HG03558 (cell line): ENCODE measurements around the gene SLIT3.
"Not testable (repeated sequence)": the region's sequence is repeated elsewhere in the genome, so short reads cannot be mapped to it uniquely, and the experiment has no call there.

ENCODE experiments used
- ATAC-seq: cut with Tn5 transposase; IDR thresholded peaks from one replicate; pipeline ENCODE4 v1.9.1; 2021; ENCODE audit warnings: moderate number of reproducible peaks; ENCODE audit not compliant: unreplicated experiment; ENCODE audit errors: extremely low read depth

SLIT3 gene

GRCh38 chr5:169225830-169226356, 75.0 kb downstream of the SLIT3 start:
- no peak for ATAC-seq

- ATAC-seq = no peak
Observed at GRCh38 chr5:169223595-169223953, 77.4 kb downstream of the SLIT3 start.

GRCh38 chr5:169222934-169223594, 77.9 kb downstream of the SLIT3 start:
- no peak for ATAC-seq

GRCh38 chr5:169221519-169221918, 79.4 kb downstream of the SLIT3 start:
- no peak for ATAC-seq

GRCh38 chr5:169219961-169220360, 81.0 kb downstream of the SLIT3 start:
- no peak for ATAC-seq

- ATAC-seq = no peak
Observed at GRCh38 chr5:169219351-169219750, 81.6 kb downstream of the SLIT3 start.

- no peak for ATAC-seq
Observed at GRCh38 chr5:169218861-169219260, 82.1 kb downstream of the SLIT3 start.

GRCh38 chr5:169218176-169218575, 82.8 kb downstream of the SLIT3 start:
- no peak for ATAC-seq

- no peak for ATAC-seq
Observed at GRCh38 chr5:169216866-169217265, 84.1 kb downstream of the SLIT3 start.

- no peak for ATAC-seq
Observed at GRCh38 chr5:169213479-169213878, 87.5 kb downstream of the SLIT3 start.

GRCh38 chr5:169211761-169212160, 89.2 kb downstream of the SLIT3 start:
- ATAC-seq = not testable (repeated sequence)

- no peak for ATAC-seq
Observed at GRCh38 chr5:169204788-169205400, 96.0 kb downstream of the SLIT3 start.

GRCh38 chr5:169202969-169203368, 98.0 kb downstream of the SLIT3 start:
- ATAC-seq = no peak

GRCh38 chr5:169201597-169201996, 99.3 kb downstream of the SLIT3 start:
- ATAC-seq = no peak

- ATAC-seq = no peak
Observed at GRCh38 chr5:169200125-169200778, 100.7 kb downstream of the SLIT3 start.

GRCh38 chr5:169197343-169197742, 103.6 kb downstream of the SLIT3 start:
- no peak for ATAC-seq

- no peak for ATAC-seq
Observed at GRCh38 chr5:169196059-169196458, 104.9 kb downstream of the SLIT3 start.

- ATAC-seq = no peak
Observed at GRCh38 chr5:169195601-169196000, 105.3 kb downstream of the SLIT3 start.

- ATAC-seq = no peak
Observed at GRCh38 chr5:169192536-169192935, 108.4 kb downstream of the SLIT3 start.

- no peak for ATAC-seq
Observed at GRCh38 chr5:169190849-169191248, 110.1 kb downstream of the SLIT3 start.

GRCh38 chr5:169185626-169186025, 115.3 kb downstream of the SLIT3 start:
- no peak for ATAC-seq
